HepG2 (cell line): ENCODE results near the gene RAB15. TPM values are rescaled to one million over a fixed set of nuclear protein-coding genes. Genes with fewer than 3 reads are reported as not detected.

Experiments used
- ADNP ChIP-seq: sonication (generic); formaldehyde crosslinking; IDR thresholded peaks from 2 replicates; pipeline ENCODE4 v1.4.0; 2020; ENCODE audit warnings: missing genetic modification reagents
- AHDC1 ChIP-seq: sonication (generic); formaldehyde crosslinking; IDR thresholded peaks from 2 replicates; pipeline ENCODE4 v1.5.1; 2020; ENCODE audit warnings: mild to moderate bottlenecking, missing genetic modification reagents, borderline replicate concordance
- DR1 ChIP-seq: sonication (generic); formaldehyde crosslinking; IDR thresholded peaks from 2 replicates; pipeline ENCODE4 v1.8.0; 2021; ENCODE audit warnings: mild to moderate bottlenecking, missing genetic modification reagents, inconsistent platforms
- FOXM1 ChIP-seq: sonication (generic); formaldehyde crosslinking; IDR thresholded peaks from 2 replicates; pipeline ENCODE4 v1.5.0; 2020; ENCODE audit warnings: missing genetic modification reagents
- HOXD1 ChIP-seq: sonication (generic); formaldehyde crosslinking; IDR thresholded peaks from 2 replicates; pipeline ENCODE4 v1.5.0; 2020; ENCODE audit warnings: missing genetic modification reagents
- KAT2B ChIP-seq: fragments of 150-350 bp; IDR thresholded peaks from 2 replicates; pipeline ENCODE4 v1.6.1; 2014; ENCODE audit warnings: low read depth, low read length, borderline replicate concordance
- KDM1A ChIP-seq: IDR thresholded peaks from 2 replicates; pipeline ENCODE4 v1.6.1; 2016; ENCODE audit warnings: missing compliant biosample characterization
- KDM4B ChIP-seq: sonication (generic); formaldehyde crosslinking; IDR thresholded peaks from 2 replicates; pipeline ENCODE4 v1.4.0; 2020; ENCODE audit warnings: missing genetic modification reagents
- KLF9 ChIP-seq: IDR thresholded peaks from 2 replicates; pipeline ENCODE4 v1.6.1; 2016; ENCODE audit warnings: low read depth
- KMT2B ChIP-seq: IDR thresholded peaks from 2 replicates; pipeline ENCODE4 v1.6.1; 2016; ENCODE audit warnings: missing genetic modification reagents, missing compliant biosample characterization
- MED1 ChIP-seq: sonication (generic); formaldehyde crosslinking; IDR thresholded peaks from 2 replicates; pipeline ENCODE4 v1.4.0; 2020; ENCODE audit warnings: missing genetic modification reagents
- NFIB ChIP-seq: sonication (generic); formaldehyde crosslinking; IDR thresholded peaks from 2 replicates; pipeline ENCODE4 v1.9.0; 2021; ENCODE audit warnings: missing genetic modification reagents, mild to moderate bottlenecking, borderline replicate concordance
- NR2C2 ChIP-seq: sonication (generic); formaldehyde crosslinking; IDR thresholded peaks from 2 replicates; pipeline ENCODE4 v1.4.0; 2020; ENCODE audit warnings: missing genetic modification reagents, mild to moderate bottlenecking, moderate library complexity, borderline replicate concordance
- PCBP1 ChIP-seq: fragments of 200-400 bp; formaldehyde crosslinking; IDR thresholded peaks from 2 replicates; pipeline ENCODE4 v1.6.1; 2017; ENCODE audit warnings: mild to moderate bottlenecking, low read depth, low read length, borderline replicate concordance
- RFXANK ChIP-seq: IDR thresholded peaks from 2 replicates; pipeline ENCODE4 v1.6.1; 2016
- SUZ12 ChIP-seq: fragments of 150-350 bp; IDR thresholded peaks from 2 replicates; pipeline ENCODE4 v1.6.1; 2014; ENCODE audit warnings: low read depth, low read length
- TMF1 ChIP-seq: sonication (generic); formaldehyde crosslinking; IDR thresholded peaks from 2 replicates; pipeline ENCODE4 v1.8.1; 2022; ENCODE audit warnings: low read depth, missing genetic modification reagents
- ZNF333 ChIP-seq: sonication (generic); formaldehyde crosslinking; IDR thresholded peaks from 2 replicates; pipeline ENCODE4 v1.4.0; 2020; ENCODE audit warnings: mild to moderate bottlenecking, missing genetic modification reagents, borderline replicate concordance
- ZNF543 ChIP-seq: sonication (generic); formaldehyde crosslinking; IDR thresholded peaks from 2 replicates; pipeline ENCODE4 v1.4.0; 2020; ENCODE audit warnings: mild to moderate bottlenecking, missing genetic modification reagents
- ZNF569 ChIP-seq: sonication (generic); formaldehyde crosslinking; IDR thresholded peaks from 2 replicates; pipeline ENCODE4 v1.5.0; 2020; ENCODE audit warnings: mild to moderate bottlenecking, missing genetic modification reagents, moderate library complexity, borderline replicate concordance
- ZNF704 ChIP-seq: sonication (generic); formaldehyde crosslinking; IDR thresholded peaks from 2 replicates; pipeline ENCODE4 v1.8.1; 2023; ENCODE audit warnings: mild to moderate bottlenecking, inconsistent platforms, moderate library complexity, missing genetic modification reagents, borderline replicate concordance
- ZNF788 ChIP-seq: sonication (generic); formaldehyde crosslinking; IDR thresholded peaks from 2 replicates; pipeline ENCODE4 v1.5.0; 2020; ENCODE audit warnings: mild to moderate bottlenecking, missing genetic modification reagents, borderline replicate concordance
- polyA plus RNA-seq, 8 experiments: library from polyadenylated mRNA; depleted of rRNA in 3 of 8; stranded (reverse) in 7 of 8; unstranded in 1 of 8; fragments of >200 nt; fragmentation: Illumina TruSeq in 4 of 8; extraction: Trizol in 4 of 8; gene quantifications; 2 replicates each; pipeline versions ENCODE4 v1.2.1 to v1.2.3, GENCODE V29; 2011 to 2016; ENCODE audit warnings: low read depth in 4 of 8, missing spikeins in 1 of 8, mixed read lengths in 1 of 8; ENCODE audit not compliant: insufficient read depth in 1 of 8
- total RNA-seq, 5 experiments: library from RNA; depleted of rRNA; stranded (reverse); fragments of >200 nt; fragmentation: Illumina TruSeq; extraction: Trizol; gene quantifications; 2 replicates each; pipeline ENCODE4 v1.2.3, GENCODE V29; 2016; ENCODE audit warnings: low read depth in 1 of 5
- TF ChIP-seq, protein P1 (sequence below): sonication (generic); formaldehyde crosslinking; IDR thresholded peaks from 2 replicates; pipeline ENCODE4 v1.4.0; 2020; ENCODE audit warnings: missing genetic modification reagents

The RAB15 gene
- total and polyA plus RNA-seq, 2 of the 13 experiments (the other 11 are each of a cell fraction or from before 2014, with no cell fraction given), result 7.4 to 18.5 TPM

GRCh38 chr14:64947710-64948611, 24.2 kb downstream of the RAB15 start (continued):
- TF ChIP-seq NR2C2 (CRISPR knock-in tag), result no peak
- 0 out of 2 replicates have a peak, but pooled peaks have one; percentile 24 for TF ChIP-seq AHDC1 (CRISPR knock-in tag)
- TF ChIP-seq KDM1A (CRISPR knock-in tag), result no peak
- TF ChIP-seq, protein P1, sequence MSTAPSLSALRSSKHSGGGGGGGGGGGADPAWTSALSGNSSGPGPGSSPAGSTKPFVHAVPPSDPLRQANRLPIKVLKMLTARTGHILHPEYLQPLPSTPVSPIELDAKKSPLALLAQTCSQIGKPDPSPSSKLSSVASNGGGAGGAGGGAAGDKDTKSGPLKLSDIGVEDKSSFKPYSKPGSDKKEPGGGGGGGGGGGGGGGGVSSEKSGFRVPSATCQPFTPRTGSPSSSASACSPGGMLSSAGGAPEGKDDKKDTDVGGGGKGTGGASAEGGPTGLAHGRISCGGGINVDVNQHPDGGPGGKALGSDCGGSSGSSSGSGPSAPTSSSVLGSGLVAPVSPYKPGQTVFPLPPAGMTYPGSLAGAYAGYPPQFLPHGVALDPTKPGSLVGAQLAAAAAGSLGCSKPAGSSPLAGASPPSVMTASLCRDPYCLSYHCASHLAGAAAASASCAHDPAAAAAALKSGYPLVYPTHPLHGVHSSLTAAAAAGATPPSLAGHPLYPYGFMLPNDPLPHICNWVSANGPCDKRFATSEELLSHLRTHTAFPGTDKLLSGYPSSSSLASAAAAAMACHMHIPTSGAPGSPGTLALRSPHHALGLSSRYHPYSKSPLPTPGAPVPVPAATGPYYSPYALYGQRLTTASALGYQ (CRISPR knock-in tag), result no peak
- TF ChIP-seq MED1 (CRISPR knock-in tag), result peak; percentile 54
- no peak for TF ChIP-seq KLF9 (CRISPR knock-in tag)
- TF ChIP-seq ZNF569 (CRISPR knock-in tag), result no peak
- no peak for TF ChIP-seq ZNF333 (CRISPR knock-in tag)
- no peak for TF ChIP-seq NFIB (CRISPR knock-in tag)
- 0 out of 2 replicates have a peak, but pooled peaks have one; percentile 5 for TF ChIP-seq ZNF788 (CRISPR knock-in tag)
- no peak for TF ChIP-seq ZNF543
- TF ChIP-seq KAT2B, result no peak
- TF ChIP-seq PCBP1, result no peak
- no peak for TF ChIP-seq TMF1 (CRISPR knock-in tag)
- TF ChIP-seq ADNP (CRISPR knock-in tag), result no peak
- TF ChIP-seq RFXANK (CRISPR knock-in tag), result no peak
- no peak for TF ChIP-seq ZNF704
- TF ChIP-seq KDM4B, result no peak; the same call in 1 of the 2 replicates
- no peak for TF ChIP-seq FOXM1
- TF ChIP-seq SUZ12, result no peak
- TF ChIP-seq HOXD1 (CRISPR knock-in tag), result no peak; the same call in 1 of the 2 replicates
- no peak for TF ChIP-seq DR1 (CRISPR knock-in tag)
- TF ChIP-seq KMT2B (CRISPR knock-in tag), result no peak
